GM12878 (cell line): Measurements from ENCODE around the gene COMMD6. TPM values are rescaled to one million over a fixed set of nuclear protein-coding genes. Genes with fewer than 3 reads are reported as not detected.

Experiments
- BHLHE40 ChIP-seq, 2 experiments: fragments of 450-650 bp in 1 of 2; IDR thresholded peaks; 2 replicates each; pipeline ENCODE4 v1.6.1; 2011 to 2017; ENCODE audit warnings: low read depth in 2 of 2, borderline replicate concordance in 1 of 2, improper control_type of control experiment in 1 of 2, low read length in 1 of 2, mild to moderate bottlenecking in 1 of 2
- CEBPB ChIP-seq, 2 experiments: fragments of 150-350 bp in 1 of 2; IDR thresholded peaks; 2 replicates each; pipeline ENCODE4 v1.6.1; 2012 to 2014; ENCODE audit warnings: low read depth in 2 of 2, low read length in 2 of 2, borderline replicate concordance in 1 of 2, inconsistent platforms in 1 of 2
- CREM ChIP-seq: IDR thresholded peaks from 2 replicates; pipeline ENCODE4 v1.6.1; 2014; ENCODE audit warnings: antibody characterized with exemption, low read depth
- ETV6 ChIP-seq, 2 experiments: fragments of 450-650 bp in 1 of 2; IDR thresholded peaks in 1 of 2; conservative IDR thresholded peaks in 1 of 2; 2 replicates each; pipeline ENCODE4 v1.6.1; 2014; ENCODE audit warnings: antibody characterized with exemption in 1 of 2, borderline replicate concordance in 1 of 2, low read depth in 1 of 2, mild to moderate bottlenecking in 1 of 2, moderate library complexity in 1 of 2
- FOXK2 ChIP-seq: fragments of 450-650 bp; IDR thresholded peaks from 2 replicates; pipeline ENCODE4 v1.6.1; 2017; ENCODE audit warnings: mild to moderate bottlenecking, moderate library complexity
- GABPA ChIP-seq: IDR thresholded peaks from 2 replicates; pipeline ENCODE4 v1.6.1; 2014; ENCODE audit warnings: antibody characterized with exemption, low read depth, mild to moderate bottlenecking, inconsistent platforms
- HDAC2 ChIP-seq: fragments of 200-600 bp; sonication (generic); IDR thresholded peaks from 2 replicates; pipeline ENCODE4 v1.6.1; 2017
- HDAC6 ChIP-seq: fragments of 200-600 bp; sonication (generic); IDR thresholded peaks from one replicate; pipeline ENCODE4 v1.8.0; 2017; ENCODE audit warnings: antibody characterized with exemption; ENCODE audit not compliant: unreplicated experiment
- IRF4 ChIP-seq: IDR thresholded peaks from 2 replicates; pipeline ENCODE4 v1.6.1; 2011; ENCODE audit warnings: low read depth, low read length
- JUND ChIP-seq: IDR thresholded peaks from 2 replicates; pipeline ENCODE4 v1.6.1; 2012; ENCODE audit warnings: low read depth, mild to moderate bottlenecking, low read length, improper control_type of control experiment, moderate library complexity
- MEF2A ChIP-seq: IDR thresholded peaks from 2 replicates; pipeline ENCODE4 v1.6.1; 2011; ENCODE audit warnings: low read depth, mild to moderate bottlenecking, low read length, moderate library complexity; ENCODE audit not compliant: insufficient read depth
- MTA2 ChIP-seq: fragments of 450-650 bp; IDR thresholded peaks from 2 replicates; pipeline ENCODE4 v1.6.1; 2016; ENCODE audit warnings: low read depth, mild to moderate bottlenecking, moderate library complexity
- MTA3 ChIP-seq: IDR thresholded peaks from 2 replicates; pipeline ENCODE4 v1.6.1; 2012; ENCODE audit warnings: low read length, inconsistent platforms, borderline replicate concordance
- MYC ChIP-seq: IDR thresholded peaks from 2 replicates; pipeline ENCODE4 v1.6.1; 2011; ENCODE audit warnings: mild to moderate bottlenecking, low read length, moderate library complexity, inconsistent platforms; ENCODE audit not compliant: insufficient read depth, insufficient replicate concordance, insufficient read length, severe bottlenecking
- NFIC ChIP-seq: IDR thresholded peaks from 2 replicates; pipeline ENCODE4 v1.6.1; 2012; ENCODE audit warnings: low read depth, mild to moderate bottlenecking, inconsistent platforms, low read length, moderate library complexity
- NFYA ChIP-seq: IDR thresholded peaks from 2 replicates; pipeline ENCODE4 v1.6.1; 2011; ENCODE audit warnings: low read depth, mild to moderate bottlenecking, low read length, improper control_type of control experiment, borderline replicate concordance
- NFYB ChIP-seq: IDR thresholded peaks from 2 replicates; pipeline ENCODE4 v1.6.1; 2011; ENCODE audit warnings: low read depth, mild to moderate bottlenecking, low read length, improper control_type of control experiment, moderate library complexity; ENCODE audit not compliant: insufficient read depth
- POU2F2 ChIP-seq: IDR thresholded peaks from 3 replicates; pipeline ENCODE4 v1.6.1; 2011; ENCODE audit warnings: low read depth, mild to moderate bottlenecking, low read length, borderline replicate concordance
- RELA ChIP-seq: fragments of 450-650 bp; IDR thresholded peaks from 2 replicates; pipeline ENCODE4 v1.8.0; 2014; ENCODE audit warnings: borderline replicate concordance; ENCODE audit not compliant: partially characterized antibody
- SREBF1 ChIP-seq: IDR thresholded peaks from 2 replicates; pipeline ENCODE4 v1.6.1; 2012; ENCODE audit warnings: mild to moderate bottlenecking, low read length
- SREBF2 ChIP-seq: IDR thresholded peaks from 2 replicates; pipeline ENCODE4 v1.6.1; 2012; ENCODE audit warnings: mild to moderate bottlenecking, low read length
- STAT1 ChIP-seq: fragments of 450-650 bp; conservative IDR thresholded peaks from 2 replicates; pipeline ENCODE4 v1.6.1; 2014; ENCODE audit warnings: antibody characterized with exemption, mild to moderate bottlenecking
- TCF3 ChIP-seq: IDR thresholded peaks from 2 replicates; pipeline ENCODE4 v1.6.1; 2012; ENCODE audit warnings: low read depth, mild to moderate bottlenecking, low read length, borderline replicate concordance; ENCODE audit not compliant: insufficient read depth
- ZBED1 ChIP-seq: IDR thresholded peaks from 2 replicates; pipeline ENCODE4 v1.6.1; 2016; ENCODE audit warnings: borderline replicate concordance
- ZNF207 ChIP-seq: fragments of 450-650 bp; IDR thresholded peaks from 2 replicates; pipeline ENCODE4 v1.6.1; 2014; ENCODE audit warnings: antibody characterized with exemption, mild to moderate bottlenecking, borderline replicate concordance
- ZSCAN29 ChIP-seq: fragments of 450-650 bp; IDR thresholded peaks from 2 replicates; pipeline ENCODE4 v1.6.1; 2017; ENCODE audit warnings: mild to moderate bottlenecking, moderate library complexity
- polyA plus RNA-seq, 11 experiments: library from polyadenylated mRNA; depleted of rRNA in 4 of 11; unstranded in 6 of 11; stranded (reverse) in 5 of 11; fragments of >200 nt; fragmentation: Nextera tagmentation in 4 of 11; fragmentation: Illumina TruSeq in 1 of 11; extraction: Ambion mirVana in 4 of 11; extraction: Trizol in 1 of 11; gene quantifications; 1 replicate in 1 of 11; 2 replicates in 10 of 11; pipeline versions ENCODE4 v1.2.1 to v1.2.3, GENCODE V29; 2011 to 2016; ENCODE audit warnings: inconsistent platforms in 2 of 11, missing spikeins in 2 of 11, low read depth in 1 of 11
- total RNA-seq, 4 experiments: library from RNA; depleted of rRNA in 3 of 4; stranded (reverse); fragments of >200 nt in 3 of 4; fragmentation: Illumina TruSeq in 1 of 4; extraction: Trizol in 1 of 4; gene quantifications; 2 replicates each; pipeline versions ENCODE4 v1.2.1 to v1.2.3, GENCODE V29; 2013 to 2021
- TF ChIP-seq, protein P1 (sequence below): fragments of 450-650 bp; IDR thresholded peaks from 2 replicates; pipeline ENCODE4 v1.6.1; 2017; ENCODE audit warnings: antibody characterized with exemption, mild to moderate bottlenecking, moderate library complexity
- TF ChIP-seq, protein P2 (sequence below): fragments of 450-650 bp; IDR thresholded peaks from 2 replicates; pipeline ENCODE4 v1.6.1; 2016; ENCODE audit warnings: mild to moderate bottlenecking

COMMD6 gene
- total and polyA plus RNA-seq, 10 of the 15 experiments (the other 5 are each of a cell fraction or from before 2014, with no cell fraction given), result 127 to 509 (median 247) TPM

DNA sequence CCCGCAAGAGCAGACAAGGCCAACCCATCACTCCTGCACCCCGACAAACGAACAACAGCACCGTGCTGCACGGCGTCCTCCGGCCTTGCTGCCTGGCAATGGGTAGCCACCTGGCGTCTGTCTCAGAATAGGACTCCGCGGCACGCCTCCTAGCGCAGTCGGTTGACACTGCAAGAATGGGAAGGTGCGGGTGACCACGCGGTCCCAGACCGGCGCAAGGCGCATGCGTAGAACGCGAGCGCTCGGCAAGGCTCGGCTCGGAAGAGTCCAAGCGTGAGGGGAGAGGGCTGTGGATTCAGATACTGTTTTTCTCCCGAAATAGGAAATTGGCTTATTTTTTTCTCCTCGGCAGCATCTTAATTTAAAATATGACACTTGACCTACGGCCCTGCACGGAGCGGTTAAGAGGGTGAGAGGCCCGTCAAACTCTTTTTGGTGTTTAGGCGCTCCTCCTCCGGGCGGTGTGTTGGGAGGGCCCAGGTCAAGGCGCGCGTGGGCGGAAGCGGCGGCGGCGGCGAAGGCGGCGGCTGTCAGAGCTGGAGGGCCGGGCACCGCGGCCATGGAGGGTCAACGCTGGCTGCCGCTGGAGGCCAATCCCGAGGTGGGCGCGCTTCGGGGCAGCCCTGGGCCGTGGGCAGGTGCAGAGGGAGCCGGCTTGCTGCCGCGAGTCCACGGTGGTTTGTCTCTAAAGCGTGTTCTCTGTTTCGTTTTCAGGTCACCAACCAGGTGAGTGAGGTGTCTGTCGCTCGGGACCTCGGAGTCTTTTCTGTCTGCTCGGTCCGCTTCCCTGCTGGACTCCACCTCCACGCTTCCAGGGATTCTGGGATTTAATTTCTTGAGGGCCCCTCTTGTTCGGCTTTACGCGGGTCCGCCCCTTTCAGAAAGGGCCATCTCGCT, 11.9 kb upstream of the COMMD6 start, which contains the start of gene UCHL3 (continued):
- peak; percentile 98 for TF ChIP-seq SREBF1
- TF ChIP-seq TCF3, result peak; percentile 94
- no peak for TF ChIP-seq NFIC
- TF ChIP-seq ZNF207, result peak; percentile 83
- no peak for TF ChIP-seq MTA2
- TF ChIP-seq BHLHE40 (IDR thresholded peaks at IDR 0.05; ENCODE audit: borderline replicate concordance in 1 of 2, low read depth in 2 of 2, low read length in 1 of 2), result peak; percentile 97 to 98
- no peak for TF ChIP-seq HDAC6
- peak; percentile 98 for TF ChIP-seq FOXK2
- TF ChIP-seq, protein P1, sequence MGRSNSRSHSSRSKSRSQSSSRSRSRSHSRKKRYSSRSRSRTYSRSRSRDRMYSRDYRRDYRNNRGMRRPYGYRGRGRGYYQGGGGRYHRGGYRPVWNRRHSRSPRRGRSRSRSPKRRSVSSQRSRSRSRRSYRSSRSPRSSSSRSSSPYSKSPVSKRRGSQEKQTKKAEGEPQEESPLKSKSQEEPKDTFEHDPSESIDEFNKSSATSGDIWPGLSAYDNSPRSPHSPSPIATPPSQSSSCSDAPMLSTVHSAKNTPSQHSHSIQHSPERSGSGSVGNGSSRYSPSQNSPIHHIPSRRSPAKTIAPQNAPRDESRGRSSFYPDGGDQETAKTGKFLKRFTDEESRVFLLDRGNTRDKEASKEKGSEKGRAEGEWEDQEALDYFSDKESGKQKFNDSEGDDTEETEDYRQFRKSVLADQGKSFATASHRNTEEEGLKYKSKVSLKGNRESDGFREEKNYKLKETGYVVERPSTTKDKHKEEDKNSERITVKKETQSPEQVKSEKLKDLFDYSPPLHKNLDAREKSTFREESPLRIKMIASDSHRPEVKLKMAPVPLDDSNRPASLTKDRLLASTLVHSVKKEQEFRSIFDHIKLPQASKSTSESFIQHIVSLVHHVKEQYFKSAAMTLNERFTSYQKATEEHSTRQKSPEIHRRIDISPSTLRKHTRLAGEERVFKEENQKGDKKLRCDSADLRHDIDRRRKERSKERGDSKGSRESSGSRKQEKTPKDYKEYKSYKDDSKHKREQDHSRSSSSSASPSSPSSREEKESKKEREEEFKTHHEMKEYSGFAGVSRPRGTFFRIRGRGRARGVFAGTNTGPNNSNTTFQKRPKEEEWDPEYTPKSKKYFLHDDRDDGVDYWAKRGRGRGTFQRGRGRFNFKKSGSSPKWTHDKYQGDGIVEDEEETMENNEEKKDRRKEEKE, result peak; percentile 95
- peak; percentile 71 for TF ChIP-seq CREM
- TF ChIP-seq CEBPB (IDR thresholded peaks at IDR 0.05; ENCODE audit: borderline replicate concordance in 1 of 2, low read depth in 2 of 2, low read length in 2 of 2), result no peak
- peak in 1 of 2 experiments; percentile 41; a peak in 1 of 4 replicates for TF ChIP-seq ETV6 (conservative IDR thresholded peaks at IDR 0.05 in 1 of 2, IDR thresholded peaks at IDR 0.05 in 1 of 2; ENCODE audit: borderline replicate concordance in 1 of 2, low read depth in 1 of 2)
- no peak for TF ChIP-seq SREBF2
- TF ChIP-seq JUND, result peak; percentile 99
- peak; percentile 50; the same call in 1 of the 3 replicates for TF ChIP-seq POU2F2
- no peak for TF ChIP-seq ZBED1
- TF ChIP-seq NFYB, result 0 out of 2 replicates have a peak, but pooled peaks have one; percentile 11
- peak; percentile 93 for TF ChIP-seq MYC
- TF ChIP-seq NFYA, result no peak
- peak; percentile 71 for TF ChIP-seq RELA
- TF ChIP-seq GABPA, result no peak
- TF ChIP-seq HDAC2, result no peak
- no peak for TF ChIP-seq MEF2A
- TF ChIP-seq, protein P2, sequence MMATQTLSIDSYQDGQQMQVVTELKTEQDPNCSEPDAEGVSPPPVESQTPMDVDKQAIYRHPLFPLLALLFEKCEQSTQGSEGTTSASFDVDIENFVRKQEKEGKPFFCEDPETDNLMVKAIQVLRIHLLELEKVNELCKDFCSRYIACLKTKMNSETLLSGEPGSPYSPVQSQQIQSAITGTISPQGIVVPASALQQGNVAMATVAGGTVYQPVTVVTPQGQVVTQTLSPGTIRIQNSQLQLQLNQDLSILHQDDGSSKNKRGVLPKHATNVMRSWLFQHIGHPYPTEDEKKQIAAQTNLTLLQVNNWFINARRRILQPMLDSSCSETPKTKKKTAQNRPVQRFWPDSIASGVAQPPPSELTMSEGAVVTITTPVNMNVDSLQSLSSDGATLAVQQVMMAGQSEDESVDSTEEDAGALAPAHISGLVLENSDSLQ, result no peak; the same call in 1 of the 2 replicates
- TF ChIP-seq ZSCAN29, result no peak
- no peak for TF ChIP-seq STAT1
- TF ChIP-seq MTA3, result no peak
- 0 out of 2 replicates have a peak, but pooled peaks have one; percentile 15 for TF ChIP-seq IRF4
